Measurements from ENCODE around the gene RNF130. TPM values are rescaled to one million over a fixed set of nuclear protein-coding genes. Genes with fewer than 3 reads are reported as not detected.
"Not testable (repeated sequence)": the region's sequence is repeated elsewhere in the genome, so short reads cannot be mapped to it uniquely, and the experiment has no call there.

RNF130 gene
- total RNA-seq, 2 donors from 2014 or later, result 7.7 to 14.2 TPM

GRCh38 chr5:179990525-179990924 is 81.0 kb downstream of the RNF130 start:
- not testable (repeated sequence) for ATAC-seq

DNA sequence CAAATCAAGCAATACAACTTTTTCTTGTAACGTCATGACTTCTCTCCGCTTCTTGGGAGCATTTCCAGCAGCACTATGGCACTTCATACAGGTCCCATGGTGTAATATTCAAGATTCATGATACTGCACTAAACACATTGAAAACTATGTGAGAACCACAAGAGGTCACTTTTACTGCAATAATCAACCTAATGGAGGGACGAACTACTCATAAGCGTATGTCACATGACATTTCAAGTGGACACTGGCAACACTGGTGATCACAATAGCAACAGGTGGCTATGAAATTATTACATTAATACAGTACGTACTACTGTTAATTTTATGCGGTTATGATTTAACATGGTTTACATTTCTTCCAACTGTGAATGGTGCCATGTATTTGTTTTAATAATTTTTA is 85.2 kb downstream of the RNF130 start:
- DNase-seq (ENCODE audit: low spot score in 2 of 2) (no peak), ATAC-seq (no peak)
- Mint-ChIP-seq H3K36me3 (no peaks in the 10 kb centered on the region), H3K27ac (no peak overlapping the region), H3K9me3 (no peaks in the 10 kb centered on the region)

More at GRCh38 chr5:179990525-179990924, 81.0 kb downstream of the RNF130 start:
- H3K9me3 Mint-ChIP-seq; DNase-seq (ENCODE audit: low spot score in 2 of 2); H3K36me3 Mint-ChIP-seq; H3K27ac Mint-ChIP-seq: not testable (repeated sequence)

- ATAC-seq (no peak), DNase-seq (ENCODE audit: low spot score in 2 of 2) (no peak)
- Mint-ChIP-seq H3K36me3 (no peaks in the 10 kb centered on the region), H3K27ac (no peak overlapping the region), H3K9me3 (no peaks in the 10 kb centered on the region)
Observed at GRCh38 chr5:179981636-179982035, 89.9 kb downstream of the RNF130 start.

GRCh38 chr5:179980767-179981166 is 90.8 kb downstream of the RNF130 start:
- ATAC-seq (no peak), DNase-seq (ENCODE audit: low spot score in 2 of 2) (no peak)
- Mint-ChIP-seq H3K36me3 (no peaks in the 10 kb centered on the region), H3K27ac (no peak overlapping the region), H3K9me3 (no peaks in the 10 kb centered on the region)

- DNase-seq (ENCODE audit: low spot score in 2 of 2) (no peak), ATAC-seq (no peak)
- H3K9me3 Mint-ChIP-seq, result no peaks in the 10 kb centered on the region
- H3K27ac Mint-ChIP-seq, result no peak overlapping the region
- no peaks in the 10 kb centered on the region for H3K36me3 Mint-ChIP-seq
Observed at GRCh38 chr5:179978792-179979191, 92.8 kb downstream of the RNF130 start.

- H3K36me3 Mint-ChIP-seq, result no peaks in the 10 kb centered on the region
- no peak overlapping the region for H3K27ac Mint-ChIP-seq
- ATAC-seq (no peak), DNase-seq (ENCODE audit: low spot score in 2 of 2) (no peak)
- no peaks in the 10 kb centered on the region for H3K9me3 Mint-ChIP-seq
Observed at GRCh38 chr5:179975713-179976134, 95.8 kb downstream of the RNF130 start.

DNA sequence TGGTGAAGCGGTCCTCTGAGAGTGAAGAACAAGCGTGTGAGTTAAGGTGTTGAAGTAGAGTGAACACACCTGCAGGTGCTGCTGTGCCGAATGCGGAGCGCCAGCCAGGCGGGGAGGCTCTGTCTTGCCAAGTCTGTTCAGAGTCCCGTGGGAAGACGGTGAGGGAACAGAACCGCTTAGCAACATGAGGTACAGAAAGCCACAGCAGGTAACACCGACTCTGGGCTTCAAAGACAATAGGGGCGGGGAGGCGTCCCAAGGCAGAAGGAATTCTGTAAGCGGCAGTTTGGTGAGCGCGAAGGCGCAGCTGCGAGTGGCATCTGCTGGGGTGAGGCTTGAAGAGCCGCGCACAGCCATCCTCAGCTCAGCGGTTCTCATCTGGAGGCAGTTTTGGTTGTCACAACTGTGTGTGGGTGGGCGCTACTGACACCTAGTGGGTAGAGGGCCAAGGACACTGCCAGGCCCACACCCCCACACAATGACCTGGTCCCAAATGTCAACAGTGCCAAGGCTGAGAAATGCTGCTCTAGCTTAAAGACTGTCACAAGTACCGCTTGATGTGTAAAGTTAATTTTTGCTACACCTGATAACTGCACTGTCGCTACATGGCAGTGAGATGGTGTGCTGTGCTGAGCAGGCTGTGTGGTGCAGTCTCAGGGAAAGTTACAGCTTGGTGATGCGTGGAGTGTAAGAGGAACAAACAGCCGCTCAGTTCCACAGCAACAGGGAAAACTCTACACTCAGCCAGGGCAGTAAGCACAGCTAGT is 96.4 kb downstream of the RNF130 start:
- Mint-ChIP-seq H3K9me3 (no peaks in the 10 kb centered on the region), H3K36me3 (no peaks in the 10 kb centered on the region), H3K27ac (peak overlapping the region in 1 of 2 donors; percentile 15)
- peak in 1 of 2 donors; percentile 71 for ATAC-seq
- DNase-seq (ENCODE audit: low spot score in 2 of 2), result peak in 1 of 2 donors; percentile 23

GRCh38 chr5:179974246-179974945 is 97.2 kb downstream of the RNF130 start:
- DNase-seq (ENCODE audit: low spot score in 2 of 2), result no peak
- Mint-ChIP-seq H3K9me3 (no peaks in the 10 kb centered on the region), H3K27ac (peak overlapping the region in 1 of 2 donors; percentile 15), H3K36me3 (no peaks in the 10 kb centered on the region)
- no peak for ATAC-seq

- H3K36me3 Mint-ChIP-seq, result no peaks in the 10 kb centered on the region
- peak overlapping the region; percentile 36 to 88 for H3K27ac Mint-ChIP-seq
- no peaks in the 10 kb centered on the region for H3K9me3 Mint-ChIP-seq
- DNase-seq (ENCODE audit: low spot score in 2 of 2), result no peak
- no peak for ATAC-seq
Observed at GRCh38 chr5:179973391-179973790, 98.2 kb downstream of the RNF130 start.

DNA sequence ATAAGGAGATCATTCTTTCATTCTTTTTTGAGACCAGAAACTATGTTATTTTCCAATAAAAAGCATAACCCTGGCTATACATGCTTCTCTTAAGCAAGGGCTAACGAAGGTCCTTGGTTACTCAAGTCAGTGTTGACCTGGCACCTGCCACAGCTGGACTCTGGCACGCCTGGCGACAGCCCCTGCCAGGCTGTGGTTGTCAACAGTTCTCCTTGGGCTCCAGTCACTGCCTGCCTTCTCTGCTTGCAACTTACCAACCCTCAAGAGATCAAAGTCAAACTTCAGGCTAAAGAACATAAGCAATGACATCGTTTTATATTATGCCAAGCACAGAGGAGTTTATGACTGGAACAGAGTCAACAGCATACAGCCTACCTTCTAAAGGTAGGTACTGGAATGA is 102.4 kb downstream of the RNF130 start:
- DNase-seq (ENCODE audit: low spot score in 2 of 2) (no peak), ATAC-seq (no peak)
- Mint-ChIP-seq H3K27ac (peak overlapping the region in 1 of 2 donors; percentile 62), H3K36me3 (no peaks in the 10 kb centered on the region), H3K9me3 (no peaks in the 10 kb centered on the region)

DNA sequence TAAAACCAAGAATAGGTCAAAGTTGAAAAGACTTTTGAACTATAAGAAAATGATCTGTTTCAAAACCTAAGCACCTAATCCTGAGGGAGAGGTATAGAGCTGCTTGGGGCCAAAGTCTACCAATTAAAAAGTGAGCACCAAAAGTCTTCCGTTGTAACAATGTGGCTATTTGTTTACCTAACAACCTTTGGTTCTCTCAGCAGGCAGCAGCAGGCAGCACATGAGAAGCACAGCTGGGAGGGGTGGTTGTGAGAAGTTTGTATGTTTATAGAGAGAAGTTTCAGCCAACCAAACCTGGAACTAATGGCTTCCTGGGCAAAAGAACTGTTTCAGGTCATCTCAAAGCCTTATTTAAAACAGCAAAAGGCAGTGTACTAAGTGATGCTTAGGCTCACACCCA is 104.1 kb downstream of the RNF130 start:
- no peak for ATAC-seq
- DNase-seq (ENCODE audit: low spot score in 2 of 2), result no peak
- Mint-ChIP-seq H3K9me3 (no peaks in the 10 kb centered on the region), H3K36me3 (peaks cover 8 to 11% of the 10 kb centered on the region in 2 donors), H3K27ac (no peak overlapping the region)

GRCh38 chr5:179964015-179964414 is 107.5 kb downstream of the RNF130 start:
- Mint-ChIP-seq H3K36me3 (peaks cover 11 to 13% of the 10 kb centered on the region in 2 donors), H3K27ac (no peak overlapping the region), H3K9me3 (no peaks in the 10 kb centered on the region)
- DNase-seq (ENCODE audit: low spot score in 2 of 2), result no peak
- ATAC-seq, result no peak

- H3K27ac Mint-ChIP-seq, result no peak overlapping the region
- H3K36me3 Mint-ChIP-seq, result peaks cover 11 to 13% of the 10 kb centered on the region in 2 donors
- no peak for ATAC-seq
- no peak for DNase-seq (ENCODE audit: low spot score in 2 of 2)
- H3K9me3 Mint-ChIP-seq, result no peaks in the 10 kb centered on the region
Observed at GRCh38 chr5:179963375-179963774, 108.2 kb downstream of the RNF130 start.

DNA sequence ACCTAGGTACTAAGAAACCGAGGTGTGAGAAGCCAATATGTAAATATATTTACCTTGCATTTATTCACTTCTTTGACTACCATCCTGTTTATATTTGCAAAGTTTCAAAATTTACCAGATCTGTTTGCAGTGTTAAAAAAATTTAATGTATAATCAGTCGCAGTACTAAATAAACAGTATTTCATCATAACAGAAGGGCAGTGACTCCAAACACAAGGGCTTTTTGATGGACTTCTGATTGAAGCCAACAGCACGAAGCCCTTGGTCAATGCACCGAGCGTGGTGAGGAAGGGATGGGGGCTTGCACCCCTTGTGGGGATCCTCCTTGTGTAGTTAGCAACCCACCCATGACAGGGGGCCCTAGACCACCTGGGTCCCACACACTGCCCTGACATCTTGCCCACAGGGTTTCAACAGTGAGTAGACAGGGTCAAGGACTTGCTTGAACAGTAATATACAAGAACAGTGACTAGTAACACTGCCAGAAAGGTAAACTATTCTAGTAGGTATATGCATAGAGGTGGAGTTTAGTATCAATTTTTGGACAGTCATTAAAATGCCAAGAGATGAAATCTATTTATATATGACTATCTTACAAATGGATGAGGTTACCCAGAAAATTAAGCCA is 111.2 kb downstream of the RNF130 start:
- ATAC-seq (no peak), DNase-seq (ENCODE audit: low spot score in 2 of 2) (no peak)
- Mint-ChIP-seq H3K9me3 (no peaks in the 10 kb centered on the region), H3K27ac (no peak overlapping the region), H3K36me3 (peaks cover 11 to 13% of the 10 kb centered on the region in 2 donors)

- no peaks in the 10 kb centered on the region for H3K9me3 Mint-ChIP-seq
- no peak for DNase-seq (ENCODE audit: low spot score in 2 of 2)
- ATAC-seq, result no peak
- no peak overlapping the region for H3K27ac Mint-ChIP-seq
- H3K36me3 Mint-ChIP-seq, result peaks cover 11 to 13% of the 10 kb centered on the region in 2 donors
Observed at GRCh38 chr5:179959641-179960040, 111.9 kb downstream of the RNF130 start.

DNA sequence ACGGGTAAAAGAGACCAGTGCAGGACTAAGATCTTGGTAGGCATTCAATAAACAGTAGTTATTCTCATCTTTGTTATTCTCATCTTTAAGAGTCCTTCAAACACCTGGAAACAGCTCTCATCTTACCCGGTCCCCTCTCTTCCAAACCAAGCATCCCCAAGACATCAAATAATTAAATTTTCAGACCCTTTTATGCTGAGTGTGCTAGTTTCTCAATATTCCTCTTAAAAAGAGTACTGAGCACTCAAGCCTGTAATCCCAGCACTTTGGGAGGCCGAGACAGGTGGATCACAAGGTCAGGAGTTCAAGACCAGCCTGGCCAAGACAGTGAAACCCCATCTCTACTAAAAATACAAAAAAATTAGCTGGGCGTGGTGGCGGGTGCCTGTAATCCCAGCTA is 112.4 kb downstream of the RNF130 start:
- peaks cover 11 to 13% of the 10 kb centered on the region in 2 donors for H3K36me3 Mint-ChIP-seq

DNA sequence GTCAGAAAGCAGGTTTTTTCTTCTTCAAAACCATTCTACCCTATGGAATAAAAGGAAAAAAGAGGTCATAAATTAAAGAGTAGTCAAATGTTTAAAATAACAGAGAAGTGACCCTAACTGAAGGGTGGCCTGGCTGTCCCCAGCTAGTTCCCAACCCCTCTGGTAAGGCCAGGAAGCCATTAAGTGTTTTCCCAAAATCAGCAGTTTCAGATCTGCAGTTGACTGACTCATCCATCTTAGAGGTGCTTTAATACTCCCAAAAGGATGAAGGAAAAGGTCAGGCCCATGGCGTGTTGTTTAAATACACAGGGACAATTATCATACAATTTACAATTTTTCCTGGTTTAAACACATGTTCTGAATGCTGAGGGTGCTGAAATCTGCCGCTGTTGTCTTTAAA is 115.9 kb downstream of the RNF130 start:
- ATAC-seq (no peak), DNase-seq (ENCODE audit: low spot score in 2 of 2) (no peak)
- Mint-ChIP-seq H3K9me3 (no peaks in the 10 kb centered on the region), H3K27ac (no peak overlapping the region), H3K36me3 (no peaks in the 10 kb centered on the region)

More for the DNA sequence above, 112.4 kb downstream of the RNF130 start:
- DNase-seq (ENCODE audit: low spot score in 2 of 2); ATAC-seq; H3K27ac Mint-ChIP-seq; H3K9me3 Mint-ChIP-seq: not testable (repeated sequence)
